Loucy (cell line): Measurements from ENCODE around the gene ANKRD55.

Experiments used
- CTCF ChIP-seq: fragments of 200-600 bp; sonication (generic); conservative IDR thresholded peaks from 2 replicates; pipeline ENCODE4 v1.5.1; 2014; ENCODE audit warnings: mild to moderate bottlenecking, antibody characterized with exemption, low read length
- EZH2phosphoT487 ChIP-seq: fragments of 200-600 bp; IDR thresholded peaks from 2 replicates; pipeline ENCODE4 v1.6.1; 2018; ENCODE audit warnings: antibody characterized with exemption, mild to moderate bottlenecking, moderate library complexity, borderline replicate concordance

- TF ChIP-seq CTCF (no peak), EZH2phosphoT487 (no peak)
Measured at GRCh38 chr5:56092115-56092514, 141.0 kb downstream of the ANKRD55 start.
